ENCODE data around the gene F5. TPM values are rescaled to one million over a fixed set of nuclear protein-coding genes. Genes with fewer than 3 reads are reported as not detected.
A peak's percentile ranks its signal among the peaks of the same experiment; 100 is the strongest.
"Not testable (repeated sequence)": the region's sequence is repeated elsewhere in the genome, so short reads cannot be mapped to it uniquely, and the experiment has no call there.

Gene F5
- polyA plus RNA-seq, 5 donors, result 0.10 to 1.5 (median 0.26) TPM

GRCh38 chr1:169546087-169546995 lies 39.9 kb downstream of the F5 start:
- peak; percentile 40 to 62 for DNase-seq

GRCh38 chr1:169545472-169545871 lies 40.8 kb downstream of the F5 start:
- no peak for DNase-seq

GRCh38 chr1:169538998-169539871 lies 47.0 kb downstream of the F5 start:
- no peak for DNase-seq

GRCh38 chr1:169534653-169535052 lies 51.6 kb downstream of the F5 start:
- no peak for DNase-seq

GRCh38 chr1:169533528-169534190 lies 52.6 kb downstream of the F5 start:
- not testable (repeated sequence) for DNase-seq

- no peak for DNase-seq
Observed at GRCh38 chr1:169530448-169530847, 55.8 kb downstream of the F5 start.

- DNase-seq, result peak in 1 of 2 donors; percentile 27
Observed at GRCh38 chr1:169529068-169529642, 57.1 kb downstream of the F5 start.

GRCh38 chr1:169528215-169529067 lies 57.8 kb downstream of the F5 start:
- no peak for DNase-seq

- DNase-seq, result no peak
Observed at GRCh38 chr1:169527451-169528214, 58.6 kb downstream of the F5 start.

GRCh38 chr1:169527001-169527400 lies 59.3 kb downstream of the F5 start:
- no peak for DNase-seq

GRCh38 chr1:169526120-169526832 lies 60.0 kb downstream of the F5 start:
- DNase-seq, result no peak

- no peak for DNase-seq
Observed at GRCh38 chr1:169525391-169525790, 60.9 kb downstream of the F5 start.

- no peak for DNase-seq
Observed at GRCh38 chr1:169523904-169524303, 62.4 kb downstream of the F5 start.

- DNase-seq, result no peak
Observed at GRCh38 chr1:169521226-169521625, 65.1 kb downstream of the F5 start.

GRCh38 chr1:169517558-169518186 lies 68.6 kb downstream of the F5 start:
- DNase-seq, result no peak

GRCh38 chr1:169515641-169516040 lies 70.6 kb downstream of the F5 start:
- DNase-seq, result no peak

- no peak for DNase-seq
Observed at GRCh38 chr1:169514566-169515270, 71.6 kb downstream of the F5 start.

GRCh38 chr1:169513208-169513607 lies 73.1 kb downstream of the F5 start:
- no peak for DNase-seq
